SU-DHL-6 (cell line): Measurements from ENCODE around the gene RAMACL.

Experiments used
- H2AFZ ChIP-seq: fragments of 200-600 bp; sonication (generic); 2 replicates; pipeline ENCODE4 v1.6.1; 2014; ENCODE audit warnings: low read depth, mild to moderate bottlenecking, moderate library complexity, mixed read lengths, antibody characterized with exemption, low read length; ENCODE audit not compliant: severe bottlenecking
- H3F3A ChIP-seq: fragments of 200-600 bp; shearing (Covaris generic); 2 replicates; pipeline ENCODE4 v1.6.0; 2016; ENCODE audit warnings: antibody characterized with exemption, mild to moderate bottlenecking; ENCODE audit not compliant: insufficient read depth
- H3K27ac ChIP-seq: fragments of 200-600 bp; sonication (generic); 2 replicates; pipeline ENCODE4 v1.5.1; 2016; ENCODE audit warnings: low read depth, mild to moderate bottlenecking, low read length, moderate library complexity, mixed read lengths
- H3K27me3 ChIP-seq: fragments of 200-600 bp; sonication (generic), shearing (Covaris generic); 2 replicates; pipeline ENCODE4 v1.6.0; 2014; ENCODE audit warnings: mild to moderate bottlenecking, low read length
- H3K36me3 ChIP-seq: fragments of 200-600 bp; sonication (generic); 2 replicates; pipeline ENCODE4 v1.6.1; 2014; ENCODE audit warnings: mild to moderate bottlenecking, low read length, mixed read lengths
- H3K4me2 ChIP-seq: fragments of 300-600, 200-600 bp; shearing (Covaris generic), sonication (generic); 2 replicates; pipeline ENCODE4 v1.6.0; 2014; ENCODE audit warnings: low read length, low read depth, mild to moderate bottlenecking; ENCODE audit not compliant: poor library complexity, severe bottlenecking
- H3K4me3 ChIP-seq: fragments of 200-600 bp; sonication (generic); 2 replicates; pipeline ENCODE4 v1.5.1; 2014; ENCODE audit warnings: antibody characterized with exemption, low read length, mild to moderate bottlenecking, mixed read lengths; ENCODE audit not compliant: insufficient read depth, poor library complexity, severe bottlenecking
- H3K79me2 ChIP-seq: fragments of 200-600 bp; sonication (generic); 2 replicates; pipeline ENCODE4 v1.6.1; 2014; ENCODE audit warnings: mild to moderate bottlenecking, low read length, moderate library complexity; ENCODE audit not compliant: insufficient read depth
- H3K9ac ChIP-seq: fragments of 200-600 bp; sonication (generic); 2 replicates; pipeline ENCODE4 v1.7.0; 2014; ENCODE audit warnings: mild to moderate bottlenecking, low read length
- H3K9me2 ChIP-seq: fragments of 200-600 bp; sonication (generic); replicated peaks from 2 replicates; pipeline ENCODE4 v1.6.1; 2014; ENCODE audit warnings: low read length; ENCODE audit not compliant: insufficient read depth
- H3K9me3 ChIP-seq: fragments of 200-600 bp; sonication (generic); 2 replicates; pipeline ENCODE4 v1.6.1; 2014; ENCODE audit warnings: low read length, mixed read lengths; ENCODE audit not compliant: insufficient read depth
- H4K20me1 ChIP-seq: fragments of 200-600 bp; sonication (generic); 2 replicates; pipeline ENCODE4 v1.6.1; 2014; ENCODE audit warnings: low read depth, mild to moderate bottlenecking, antibody characterized with exemption, low read length, moderate library complexity, mixed read lengths
- CTCF ChIP-seq: fragments of 200-600 bp; sonication (generic); IDR thresholded peaks from one replicate; pipeline ENCODE4 v1.5.1; 2017; ENCODE audit warnings: antibody characterized with exemption, mild to moderate bottlenecking, low read length, moderate library complexity; ENCODE audit not compliant: insufficient read depth, poor library complexity, severe bottlenecking
- EZH2phosphoT487 ChIP-seq: fragments of 200-600 bp; sonication (generic), shearing (Covaris generic); conservative IDR thresholded peaks from 2 replicates; pipeline ENCODE4 v1.6.1; 2018; ENCODE audit warnings: mild to moderate bottlenecking, antibody characterized with exemption, low read length, moderate library complexity, mixed read lengths

The RAMACL gene

GRCh38 chr6:166617359-166617758 lies 30.9 kb upstream of the RAMACL start:
- Histone ChIP-seq H3F3A (no peaks in the 10 kb centered on the region), H3K27me3 (no peaks in the 10 kb centered on the region), H2AFZ (no peak overlapping the region), H3K27ac (no peak overlapping the region), H3K9me3 (no peaks in the 10 kb centered on the region), H3K79me2 (no peaks in the 10 kb centered on the region), H4K20me1 (no peaks in the 10 kb centered on the region), H3K4me2 (no peak overlapping the region), H3K9ac (no peak overlapping the region), H3K4me3 (no peak overlapping the region), H3K9me2 (no peaks in the 10 kb centered on the region), H3K36me3 (no peaks in the 10 kb centered on the region)
- TF ChIP-seq CTCF: no peak
- TF ChIP-seq EZH2phosphoT487: no peak

GRCh38 chr6:166616261-166617238 lies 30.1 kb upstream of the RAMACL start:
- no peaks in the 10 kb centered on the region for H3K79me2 ChIP-seq

GRCh38 chr6:166615059-166615770 lies 28.7 kb upstream of the RAMACL start:
- Histone ChIP-seq H3K9me2 (no peaks in the 10 kb centered on the region), H3K79me2 (no peaks in the 10 kb centered on the region)

More at GRCh38 chr6:166616261-166617238, 30.1 kb upstream of the RAMACL start:
- no peaks in the 10 kb centered on the region for H3K27me3 ChIP-seq
- no peak for TF ChIP-seq CTCF
- no peak for TF ChIP-seq EZH2phosphoT487
- no peaks in the 10 kb centered on the region for H3K9me3 ChIP-seq
- no peak overlapping the region for H2AFZ ChIP-seq
- H3K9ac ChIP-seq: no peak overlapping the region
- H3F3A ChIP-seq: no peaks in the 10 kb centered on the region
- no peaks in the 10 kb centered on the region for H3K9me2 ChIP-seq
- no peak overlapping the region for H3K4me3 ChIP-seq
- no peak overlapping the region for H3K4me2 ChIP-seq
- H3K27ac ChIP-seq: no peak overlapping the region
- no peaks in the 10 kb centered on the region for H4K20me1 ChIP-seq
- H3K36me3 ChIP-seq: no peaks in the 10 kb centered on the region

More at GRCh38 chr6:166615059-166615770, 28.7 kb upstream of the RAMACL start:
- Histone ChIP-seq H3K4me3 (no peak overlapping the region), H3K9me3 (no peaks in the 10 kb centered on the region), H3K27ac (no peak overlapping the region), H3K9ac (no peak overlapping the region), H2AFZ (no peak overlapping the region), H3K27me3 (no peaks in the 10 kb centered on the region), H4K20me1 (no peaks in the 10 kb centered on the region), H3K36me3 (no peaks in the 10 kb centered on the region), H3F3A (no peaks in the 10 kb centered on the region), H3K4me2 (no peak overlapping the region)
- TF ChIP-seq EZH2phosphoT487 (no peak), CTCF (no peak)
